HepG2 (cell line): ENCODE measurements around the gene S100A13. TPM values are rescaled to one million over a fixed set of nuclear protein-coding genes. Genes with fewer than 3 reads are reported as not detected.

Source experiments
- CBX2 ChIP-seq, 2 experiments: fragments of 200-600 bp in 1 of 2; sonication (generic); formaldehyde crosslinking in 1 of 2; IDR thresholded peaks; 2 replicates each; pipeline versions ENCODE4 v1.7.0 to v1.8.1; 2018 to 2022; ENCODE audit warnings: low read depth in 2 of 2, low read length in 1 of 2, mild to moderate bottlenecking in 1 of 2, missing genetic modification reagents in 1 of 2
- FOXM1 ChIP-seq: sonication (generic); formaldehyde crosslinking; IDR thresholded peaks from 2 replicates; pipeline ENCODE4 v1.5.0; 2020; ENCODE audit warnings: missing genetic modification reagents
- IKZF1 ChIP-seq: fragments of 450-650 bp; IDR thresholded peaks from 2 replicates; pipeline ENCODE4 v1.7.1; 2016
- MAFG ChIP-seq: sonication (generic); formaldehyde crosslinking; IDR thresholded peaks from 2 replicates; pipeline ENCODE4 v1.5.1; 2020; ENCODE audit warnings: mild to moderate bottlenecking, missing genetic modification reagents
- NFE2L1 ChIP-seq: sonication (generic); formaldehyde crosslinking; IDR thresholded peaks from 2 replicates; pipeline ENCODE4 v1.4.0; 2020; ENCODE audit warnings: missing genetic modification reagents, mild to moderate bottlenecking, borderline replicate concordance
- PCBP1 ChIP-seq: fragments of 200-400 bp; formaldehyde crosslinking; IDR thresholded peaks from 2 replicates; pipeline ENCODE4 v1.6.1; 2017; ENCODE audit warnings: mild to moderate bottlenecking, low read depth, low read length, borderline replicate concordance
- POLR2G ChIP-seq: fragments of 200-400 bp; formaldehyde crosslinking; IDR thresholded peaks from 2 replicates; pipeline ENCODE4 v1.6.1; 2018; ENCODE audit warnings: mild to moderate bottlenecking, low read depth, low read length, moderate library complexity
- PTBP1 ChIP-seq: fragments of 200-400 bp; formaldehyde crosslinking; IDR thresholded peaks from 2 replicates; pipeline ENCODE4 v1.6.1; 2018; ENCODE audit warnings: low read length, low read depth; ENCODE audit not compliant: poor library complexity, severe bottlenecking
- SIN3B ChIP-seq: fragments of 150-350 bp; IDR thresholded peaks from 2 replicates; pipeline ENCODE4 v1.6.1; 2014; ENCODE audit warnings: low read length
- SNAPC2 ChIP-seq: sonication (generic); formaldehyde crosslinking; IDR thresholded peaks from 2 replicates; pipeline ENCODE4 v1.8.1; 2022; ENCODE audit warnings: mild to moderate bottlenecking, missing genetic modification reagents
- ZBTB4 ChIP-seq: sonication (generic); formaldehyde crosslinking; IDR thresholded peaks from 2 replicates; pipeline ENCODE4 v1.4.0; 2020; ENCODE audit warnings: missing genetic modification reagents, mild to moderate bottlenecking, borderline replicate concordance
- ZMYM4 ChIP-seq: sonication (generic); formaldehyde crosslinking; IDR thresholded peaks from 2 replicates; pipeline ENCODE4 v1.8.1; 2023; ENCODE audit warnings: mild to moderate bottlenecking, missing genetic modification reagents
- ZNF570 ChIP-seq: sonication (generic); formaldehyde crosslinking; IDR thresholded peaks from 2 replicates; pipeline ENCODE4 v1.4.0; 2020; ENCODE audit warnings: mild to moderate bottlenecking, missing genetic modification reagents, borderline replicate concordance
- ZNF614 ChIP-seq: IDR thresholded peaks from 2 replicates; pipeline ENCODE4 v1.6.1; 2018; ENCODE audit warnings: missing biosample characterization, missing genetic modification reagents, inconsistent platforms, borderline replicate concordance
- ZNF709 ChIP-seq: sonication (generic); formaldehyde crosslinking; IDR thresholded peaks from 2 replicates; pipeline ENCODE4 v1.5.0; 2020; ENCODE audit warnings: mild to moderate bottlenecking, missing genetic modification reagents
- ZSCAN25 ChIP-seq: sonication (generic); formaldehyde crosslinking; IDR thresholded peaks from 2 replicates; pipeline ENCODE4 v1.8.0; 2022; ENCODE audit warnings: mild to moderate bottlenecking, missing genetic modification reagents
- polyA plus RNA-seq, 8 experiments: library from polyadenylated mRNA; depleted of rRNA in 3 of 8; stranded (reverse) in 7 of 8; unstranded in 1 of 8; fragments of >200 nt; fragmentation: Illumina TruSeq in 4 of 8; extraction: Trizol in 4 of 8; gene quantifications; 2 replicates each; pipeline versions ENCODE4 v1.2.1 to v1.2.3, GENCODE V29; 2011 to 2016; ENCODE audit warnings: low read depth in 4 of 8, missing spikeins in 1 of 8, mixed read lengths in 1 of 8; ENCODE audit not compliant: insufficient read depth in 1 of 8
- total RNA-seq, 5 experiments: library from RNA; depleted of rRNA; stranded (reverse); fragments of >200 nt; fragmentation: Illumina TruSeq; extraction: Trizol; gene quantifications; 2 replicates each; pipeline ENCODE4 v1.2.3, GENCODE V29; 2016; ENCODE audit warnings: low read depth in 1 of 5
- TF ChIP-seq, protein P1 (sequence below): sonication (generic); formaldehyde crosslinking; IDR thresholded peaks from 2 replicates; pipeline ENCODE4 v1.5.0; 2020; ENCODE audit warnings: mild to moderate bottlenecking, missing genetic modification reagents
- TF ChIP-seq, protein P2 (sequence below): sonication (generic); formaldehyde crosslinking; IDR thresholded peaks from 2 replicates; pipeline ENCODE4 v1.9.0; 2021; ENCODE audit warnings: missing genetic modification reagents, mild to moderate bottlenecking, borderline replicate concordance
- TF ChIP-seq, protein P3 (sequence below): conservative IDR thresholded peaks from 2 replicates; pipeline ENCODE4 v1.6.1; 2018; ENCODE audit warnings: missing genetic modification reagents

Gene S100A13
- total and polyA plus RNA-seq, 2 of the 13 experiments (the other 11 are each of a cell fraction or from before 2014, with no cell fraction given): 89.5 to 172 TPM

DNA sequence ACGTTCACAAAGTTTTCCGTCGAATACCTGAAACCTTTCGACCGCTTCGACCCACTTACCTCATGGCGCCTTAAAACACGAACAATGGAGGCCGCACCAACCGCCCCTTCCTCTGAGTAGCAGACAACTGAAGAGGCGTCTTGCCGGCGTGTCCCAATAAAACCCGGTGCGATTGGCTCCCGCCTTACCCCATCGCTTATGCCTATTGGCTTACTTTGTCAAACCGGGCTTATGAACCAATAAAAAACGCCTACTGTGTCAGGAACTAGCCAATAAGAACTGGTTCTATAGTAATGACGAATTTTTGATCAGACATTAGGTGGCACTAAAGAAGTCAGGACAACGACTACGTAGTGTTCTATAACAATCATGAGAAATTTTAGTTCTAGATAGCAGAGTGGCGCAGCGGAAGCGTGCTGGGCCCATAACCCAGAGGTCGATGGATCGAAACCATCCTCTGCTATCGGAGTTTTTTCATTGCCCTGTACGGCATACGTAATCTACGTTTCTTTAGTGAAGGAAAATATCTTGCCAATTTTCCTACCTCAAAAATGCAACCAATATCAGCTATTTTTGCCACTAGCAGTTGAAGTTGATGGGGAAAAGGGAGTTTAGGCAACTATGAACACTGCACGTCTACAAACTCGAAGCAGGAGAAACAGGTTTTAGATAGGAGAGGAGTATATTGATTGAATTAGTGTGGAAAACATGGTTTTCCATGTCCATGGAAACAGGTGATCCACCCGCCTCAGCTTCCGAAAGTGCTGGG lies 43.7 kb upstream of the S100A13 start, which contains the start of gene ILF2 (continued):
- TF ChIP-seq SNAPC2 (CRISPR knock-in tag): peak; percentile 59; the same call in 1 of the 2 replicates
- no peak for TF ChIP-seq PCBP1
- no peak for TF ChIP-seq CBX2 (IDR thresholded peaks at IDR 0.05; ENCODE audit: low read depth, low read length)
- no peak for TF ChIP-seq CBX2 (CRISPR knock-in tag; IDR thresholded peaks at IDR 0.05; ENCODE audit: low read depth)
- no peak for TF ChIP-seq ZBTB4
- TF ChIP-seq PTBP1: no peak
- peak; percentile 68; the same call in 1 of the 2 replicates for TF ChIP-seq SIN3B
- TF ChIP-seq ZNF709 (CRISPR knock-in tag): no peak
- peak; percentile 63; the same call in 1 of the 2 replicates for TF ChIP-seq ZNF614 (CRISPR knock-in tag)
- TF ChIP-seq FOXM1 (CRISPR knock-in tag): no peak; the same call in 1 of the 2 replicates
- no peak for TF ChIP-seq NFE2L1 (CRISPR knock-in tag)
- TF ChIP-seq, protein P1, sequence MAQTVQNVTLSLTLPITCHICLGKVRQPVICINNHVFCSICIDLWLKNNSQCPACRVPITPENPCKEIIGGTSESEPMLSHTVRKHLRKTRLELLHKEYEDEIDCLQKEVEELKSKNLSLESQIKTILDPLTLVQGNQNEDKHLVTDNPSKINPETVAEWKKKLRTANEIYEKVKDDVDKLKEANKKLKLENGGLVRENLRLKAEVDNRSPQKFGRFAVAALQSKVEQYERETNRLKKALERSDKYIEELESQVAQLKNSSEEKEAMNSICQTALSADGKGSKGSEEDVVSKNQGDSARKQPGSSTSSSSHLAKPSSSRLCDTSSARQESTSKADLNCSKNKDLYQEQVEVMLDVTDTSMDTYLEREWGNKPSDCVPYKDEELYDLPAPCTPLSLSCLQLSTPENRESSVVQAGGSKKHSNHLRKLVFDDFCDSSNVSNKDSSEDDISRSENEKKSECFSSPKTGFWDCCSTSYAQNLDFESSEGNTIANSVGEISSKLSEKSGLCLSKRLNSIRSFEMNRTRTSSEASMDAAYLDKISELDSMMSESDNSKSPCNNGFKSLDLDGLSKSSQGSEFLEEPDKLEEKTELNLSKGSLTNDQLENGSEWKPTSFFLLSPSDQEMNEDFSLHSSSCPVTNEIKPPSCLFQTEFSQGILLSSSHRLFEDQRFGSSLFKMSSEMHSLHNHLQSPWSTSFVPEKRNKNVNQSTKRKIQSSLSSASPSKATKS (CRISPR knock-in tag): no peak
- TF ChIP-seq IKZF1: no peak
- TF ChIP-seq ZSCAN25 (CRISPR knock-in tag): peak; percentile 35
- TF ChIP-seq MAFG (CRISPR knock-in tag): no peak
- TF ChIP-seq, protein P2, sequence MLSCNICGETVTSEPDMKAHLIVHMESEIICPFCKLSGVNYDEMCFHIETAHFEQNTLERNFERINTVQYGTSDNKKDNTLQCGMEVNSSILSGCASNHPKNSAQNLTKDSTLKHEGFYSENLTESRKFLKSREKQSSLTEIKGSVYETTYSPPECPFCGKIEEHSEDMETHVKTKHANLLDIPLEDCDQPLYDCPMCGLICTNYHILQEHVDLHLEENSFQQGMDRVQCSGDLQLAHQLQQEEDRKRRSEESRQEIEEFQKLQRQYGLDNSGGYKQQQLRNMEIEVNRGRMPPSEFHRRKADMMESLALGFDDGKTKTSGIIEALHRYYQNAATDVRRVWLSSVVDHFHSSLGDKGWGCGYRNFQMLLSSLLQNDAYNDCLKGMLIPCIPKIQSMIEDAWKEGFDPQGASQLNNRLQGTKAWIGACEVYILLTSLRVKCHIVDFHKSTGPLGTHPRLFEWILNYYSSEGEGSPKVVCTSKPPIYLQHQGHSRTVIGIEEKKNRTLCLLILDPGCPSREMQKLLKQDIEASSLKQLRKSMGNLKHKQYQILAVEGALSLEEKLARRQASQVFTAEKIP: no peak
- TF ChIP-seq, protein P3, sequence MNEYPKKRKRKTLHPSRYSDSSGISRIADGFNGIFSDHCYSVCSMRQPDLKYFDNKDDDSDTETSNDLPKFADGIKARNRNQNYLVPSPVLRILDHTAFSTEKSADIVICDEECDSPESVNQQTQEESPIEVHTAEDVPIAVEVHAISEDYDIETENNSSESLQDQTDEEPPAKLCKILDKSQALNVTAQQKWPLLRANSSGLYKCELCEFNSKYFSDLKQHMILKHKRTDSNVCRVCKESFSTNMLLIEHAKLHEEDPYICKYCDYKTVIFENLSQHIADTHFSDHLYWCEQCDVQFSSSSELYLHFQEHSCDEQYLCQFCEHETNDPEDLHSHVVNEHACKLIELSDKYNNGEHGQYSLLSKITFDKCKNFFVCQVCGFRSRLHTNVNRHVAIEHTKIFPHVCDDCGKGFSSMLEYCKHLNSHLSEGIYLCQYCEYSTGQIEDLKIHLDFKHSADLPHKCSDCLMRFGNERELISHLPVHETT (CRISPR knock-in tag): no peak
- TF ChIP-seq POLR2G: peak; percentile 94
- TF ChIP-seq ZMYM4 (CRISPR knock-in tag): peak; percentile 90
- TF ChIP-seq ZNF570 (CRISPR knock-in tag): no peak
